Islet precursor cell (in vitro differentiated cells): ENCODE data around the gene NT5DC3.
A peak's percentile ranks its signal among the peaks of the same experiment; 100 is the strongest.
"Not testable (repeated sequence)": the region's sequence is repeated elsewhere in the genome, so short reads cannot be mapped to it uniquely, and the experiment has no call there.

Experiments
- DNase-seq: peaks from one replicate; pipeline ENCODE4 v3.0.0-alpha.2; 2018

Gene NT5DC3

GRCh38 chr12:103832048-103832997 lies 8.7 kb downstream of the NT5DC3 start:
- DNase-seq = no peak

GRCh38 chr12:103830730-103831320 lies 10.2 kb downstream of the NT5DC3 start:
- no peak for DNase-seq

DNA sequence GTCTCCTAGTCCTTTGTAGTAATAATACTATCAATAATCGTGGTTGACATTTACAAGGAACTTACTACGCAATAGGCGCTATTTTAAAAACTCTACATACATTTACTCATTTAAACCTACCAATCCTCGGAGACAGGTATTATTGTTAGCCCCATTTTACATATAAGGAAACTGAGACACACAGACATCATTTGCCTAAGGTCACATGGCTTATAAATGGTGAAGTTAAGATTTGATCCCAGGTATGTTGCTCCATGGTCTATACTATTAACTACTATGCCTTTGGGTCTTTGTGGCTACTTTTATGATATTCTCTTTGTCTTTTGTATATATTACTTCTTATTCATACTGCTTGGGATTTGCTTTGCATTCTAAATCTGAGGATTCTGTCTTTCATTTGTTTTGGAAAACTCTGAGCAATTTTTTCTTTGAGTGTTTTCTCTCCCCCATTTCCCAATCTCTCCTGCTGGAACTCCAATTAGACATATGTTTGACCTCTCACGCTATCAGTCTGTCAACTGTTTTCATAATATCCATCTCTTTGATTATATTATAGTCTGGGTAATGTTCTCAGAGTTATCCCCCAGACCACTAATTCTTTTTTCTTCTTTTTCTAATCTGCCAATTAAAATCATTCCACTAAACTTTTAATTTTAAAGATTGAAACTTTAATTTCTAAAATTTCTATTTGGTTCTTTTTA lies 10.9 kb downstream of the NT5DC3 start:
- no peak for DNase-seq

- no peak for DNase-seq
Observed at GRCh38 chr12:103829092-103829491, 11.9 kb downstream of the NT5DC3 start.

DNA sequence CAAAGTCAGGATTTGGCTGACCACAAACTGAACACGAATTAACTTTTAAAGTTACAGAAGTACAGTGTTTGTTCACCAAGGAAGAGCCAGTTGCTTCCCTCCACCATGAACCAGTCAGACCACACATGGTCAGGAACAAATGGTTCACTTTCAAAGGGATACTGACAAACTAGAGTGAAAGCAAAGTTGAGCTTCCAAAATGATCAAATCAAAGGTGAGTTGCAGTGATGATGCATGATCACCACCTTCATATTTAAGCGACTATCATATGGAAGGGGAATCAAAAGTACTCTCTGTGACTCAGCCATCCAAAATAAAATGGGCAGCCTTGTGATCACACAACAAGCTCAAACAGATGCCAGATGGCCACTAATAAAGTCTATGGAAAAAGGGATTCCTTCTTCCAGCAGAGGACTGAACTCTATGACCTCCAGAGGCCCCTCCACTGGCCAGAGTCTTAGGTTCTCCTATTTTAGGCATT lies 13.1 kb downstream of the NT5DC3 start:
- DNase-seq = no peak

- DNase-seq = no peak
Observed at GRCh38 chr12:103824845-103825244, 16.2 kb downstream of the NT5DC3 start.

DNA sequence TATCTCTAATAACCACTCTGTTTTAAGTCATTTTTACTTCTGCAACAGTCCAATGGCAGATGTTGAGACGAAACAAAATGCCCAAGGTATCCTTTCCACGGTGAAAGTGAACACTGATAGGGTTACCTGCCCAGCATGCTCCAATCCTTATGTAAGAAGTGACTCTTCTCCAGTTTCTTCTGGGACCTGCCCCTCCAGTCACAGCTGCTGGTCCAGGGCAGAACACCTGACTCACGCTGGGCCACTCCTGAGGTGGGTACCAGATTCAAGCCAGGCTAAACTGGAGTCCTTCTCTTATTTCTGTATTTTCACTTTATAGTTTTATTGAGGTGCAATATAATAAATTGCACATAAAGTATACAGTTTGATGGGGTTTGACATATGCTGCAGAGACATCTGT lies 16.7 kb downstream of the NT5DC3 start:
- DNase-seq = no peak

DNA sequence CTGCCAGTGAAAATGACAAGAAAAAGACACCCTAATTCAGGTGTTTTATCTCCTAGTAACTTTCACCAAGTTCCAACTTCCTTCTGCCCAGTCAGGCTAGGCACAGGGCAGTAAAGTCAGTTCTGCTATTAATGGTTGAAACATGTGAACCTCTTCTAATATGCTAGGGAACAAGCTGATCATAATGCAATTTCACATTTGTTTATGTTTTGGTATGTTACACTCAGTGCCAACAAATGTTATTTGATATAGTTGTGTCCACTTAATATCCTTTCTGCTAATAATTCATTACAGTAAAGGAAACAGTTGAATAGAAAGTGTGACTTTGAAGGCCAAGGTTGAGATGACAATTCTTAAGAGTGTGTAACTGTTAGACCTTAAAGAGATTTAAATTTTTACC lies 17.2 kb downstream of the NT5DC3 start:
- DNase-seq = no peak

DNA sequence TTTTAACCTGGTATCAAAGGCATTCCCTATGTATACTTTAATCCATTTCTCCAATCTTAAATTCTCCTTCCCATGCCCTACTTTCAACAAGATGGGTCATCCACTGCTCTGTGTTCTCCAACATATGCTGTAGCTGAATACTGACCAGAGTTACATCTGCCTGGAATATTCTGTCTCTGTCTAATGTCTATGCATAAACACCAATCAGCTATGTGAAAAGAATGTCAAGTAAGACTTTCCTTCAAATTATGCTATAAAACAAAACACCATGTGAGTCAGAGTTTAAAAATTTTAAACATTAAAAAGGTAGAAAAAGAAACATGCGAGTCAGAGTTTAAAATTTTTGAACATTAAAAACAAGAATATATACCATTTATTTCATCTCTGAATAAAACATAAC lies 19.3 kb downstream of the NT5DC3 start:
- DNase-seq = no peak

DNA sequence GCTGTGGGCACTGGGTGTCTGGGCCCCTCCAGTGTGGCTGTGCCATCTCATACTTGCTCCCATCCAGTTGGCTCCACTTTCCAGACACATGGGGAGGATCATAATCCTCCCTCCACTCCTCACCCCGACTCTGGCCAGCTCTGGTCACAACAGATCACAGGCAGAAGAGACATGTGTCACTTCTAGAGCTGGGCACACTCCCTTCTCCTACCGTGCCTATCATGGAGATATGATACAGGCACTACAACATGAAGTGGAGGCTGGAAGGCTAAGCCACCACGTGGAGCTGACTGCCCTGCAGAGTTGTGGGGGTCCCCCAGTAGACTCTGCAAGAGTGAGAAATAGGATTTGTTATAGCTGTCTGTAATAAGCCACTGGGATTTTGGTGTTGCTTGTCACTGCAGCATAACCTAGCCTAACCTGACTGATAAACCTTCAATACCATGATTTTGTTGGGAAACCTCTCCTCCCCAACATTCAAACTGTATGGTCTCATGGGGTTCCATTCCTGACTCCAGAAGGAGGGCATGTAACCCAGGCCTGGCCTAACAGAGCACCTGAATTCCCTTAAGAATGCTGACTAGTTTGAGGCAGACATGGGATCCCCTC lies 20.0 kb downstream of the NT5DC3 start:
- no peak for DNase-seq

DNA sequence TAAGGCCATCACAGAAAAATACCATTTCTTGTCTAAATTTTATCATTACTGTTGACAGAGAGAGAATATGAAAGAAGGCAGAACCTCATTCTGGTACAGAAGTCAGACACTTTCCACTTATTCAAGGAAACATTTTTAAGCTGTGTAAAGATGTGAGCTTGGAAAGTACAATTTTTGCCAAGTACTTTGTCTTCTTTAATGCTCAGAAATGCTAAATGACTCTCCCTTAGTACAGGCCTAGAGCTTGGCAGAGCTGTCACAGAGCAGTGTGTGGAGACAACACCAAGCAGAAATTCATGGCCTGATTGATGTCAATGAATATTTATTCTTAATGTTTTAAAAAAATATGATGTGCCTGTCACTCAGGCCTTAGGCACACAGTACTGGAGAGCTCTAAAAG lies 20.7 kb downstream of the NT5DC3 start:
- no peak for DNase-seq

DNA sequence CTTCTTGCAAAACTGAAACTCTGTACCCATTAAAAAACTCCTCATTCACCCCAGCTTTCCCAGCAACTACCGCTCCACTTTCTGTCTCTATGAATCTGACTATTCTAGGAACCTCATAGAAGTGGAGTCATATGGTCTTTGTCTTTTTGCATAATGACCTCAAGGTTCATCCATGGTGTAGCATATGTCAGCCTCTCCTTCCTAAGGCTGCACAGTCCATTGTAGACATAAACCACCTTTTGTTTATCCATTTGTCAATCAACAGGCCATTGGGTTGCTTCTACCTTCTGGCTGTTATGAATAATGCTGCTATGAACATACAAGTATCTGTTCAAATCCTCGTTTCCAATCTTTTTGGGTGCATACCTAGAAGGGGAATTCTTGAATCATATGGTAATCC lies 21.1 kb downstream of the NT5DC3 start:
- no peak for DNase-seq

- no peak for DNase-seq
Observed at GRCh38 chr12:103819312-103819711, 21.7 kb downstream of the NT5DC3 start.

- peak; percentile 48 for DNase-seq
Observed at GRCh38 chr12:103817791-103818190, 23.2 kb downstream of the NT5DC3 start.

GRCh38 chr12:103816663-103817062 lies 24.4 kb downstream of the NT5DC3 start:
- no peak for DNase-seq

DNA sequence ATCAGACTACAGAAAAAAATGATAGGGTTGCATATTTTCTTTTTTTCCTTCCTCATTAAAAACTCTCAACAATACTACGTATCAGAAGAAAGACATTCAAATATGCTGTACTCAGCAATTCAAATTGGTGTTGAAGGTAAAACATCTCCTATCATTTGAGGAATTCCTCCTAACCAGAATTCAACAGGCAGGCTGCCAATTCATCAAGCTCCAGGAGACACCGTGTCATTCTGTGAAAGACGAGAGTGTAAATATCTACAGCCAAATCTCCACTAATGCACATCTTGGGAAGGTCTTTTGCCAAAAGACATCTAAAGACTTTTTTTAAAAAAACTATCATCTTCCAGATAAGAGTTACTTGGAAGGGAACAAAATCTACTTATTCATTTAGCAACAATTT lies 26.6 kb downstream of the NT5DC3 start:
- DNase-seq = no peak

DNA sequence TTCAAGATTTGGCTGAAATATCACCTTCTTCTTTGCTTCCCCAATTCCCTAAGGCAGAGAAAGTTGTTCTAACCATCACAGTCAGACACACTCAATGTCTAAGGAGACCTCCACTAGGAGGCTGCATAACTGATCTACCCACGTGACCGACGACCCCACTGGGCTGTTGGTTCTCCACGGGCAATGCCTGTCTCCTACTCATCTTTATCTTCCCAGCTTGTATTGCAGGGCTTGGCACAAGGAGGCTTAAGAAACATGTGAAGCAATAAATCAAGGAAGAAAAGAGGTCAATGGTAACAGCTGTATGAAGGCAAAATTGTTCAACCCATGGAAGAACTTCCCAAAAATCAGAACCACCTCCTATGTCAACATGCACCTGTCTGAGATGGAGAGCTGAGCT lies 27.1 kb downstream of the NT5DC3 start:
- DNase-seq = peak; percentile 35

- DNase-seq = no peak
Observed at GRCh38 chr12:103813426-103813825, 27.6 kb downstream of the NT5DC3 start.

- no peak for DNase-seq
Observed at GRCh38 chr12:103812789-103813188, 28.2 kb downstream of the NT5DC3 start.

DNA sequence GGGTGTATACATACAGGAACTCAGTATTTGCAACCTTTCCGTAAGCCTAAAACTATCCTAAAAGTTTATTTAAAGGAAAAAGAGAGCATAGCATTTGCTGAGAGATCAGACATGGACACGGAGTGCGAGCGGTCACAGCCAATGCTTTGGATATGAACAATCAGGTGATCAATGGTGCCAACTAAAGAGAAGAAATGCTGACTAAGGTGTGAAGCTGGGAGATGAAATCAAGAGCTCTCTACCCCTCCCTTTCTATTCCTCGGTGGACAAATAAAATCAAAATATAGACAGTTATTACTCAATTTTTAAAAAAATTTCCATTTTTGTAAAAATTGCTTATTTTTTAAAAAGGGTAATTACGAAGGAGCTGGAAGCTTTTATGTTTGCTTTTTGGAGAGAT lies 29.2 kb downstream of the NT5DC3 start:
- no peak for DNase-seq

DNA sequence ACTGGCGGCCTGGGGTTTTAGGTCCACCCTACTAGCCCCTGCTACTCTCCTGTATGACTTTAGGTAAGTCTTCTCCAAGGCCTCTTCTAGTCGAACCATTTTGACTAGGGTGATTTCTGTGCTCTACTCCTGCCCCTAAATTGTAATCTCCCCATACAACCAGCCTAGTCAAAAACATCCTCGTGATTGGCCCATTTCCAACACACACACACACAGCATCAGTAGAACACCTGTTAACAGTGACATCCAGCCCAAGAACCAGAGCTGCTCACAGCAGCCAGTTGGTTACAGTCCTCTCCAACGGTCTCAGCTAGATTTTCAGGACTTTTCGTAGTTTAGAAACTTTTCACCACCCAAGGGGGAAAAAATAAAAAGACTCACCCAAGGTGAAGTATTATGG lies 30.9 kb downstream of the NT5DC3 start:
- no peak for DNase-seq

- DNase-seq = not testable (repeated sequence)
Observed at GRCh38 chr12:103809639-103810038, 31.4 kb downstream of the NT5DC3 start.

GRCh38 chr12:103809154-103809553 lies 31.9 kb downstream of the NT5DC3 start:
- DNase-seq = no peak
